HepG2 (cell line): Measurements from ENCODE around the gene NRK. TPM values are rescaled to one million over a fixed set of nuclear protein-coding genes. Genes with fewer than 3 reads are reported as not detected.

Source experiments
- ATAC-seq: fragments of 200-7000 bp; cut with Tn5 transposase; 3 replicates; pipeline ENCODE4 v1.9.1; 2020; ENCODE audit warnings: mild to moderate bottlenecking, moderate library complexity
- BruUV-seq: library from RNA; stranded (reverse); fragments of 400-500 nt; replicated peaks from 2 replicates; lab custom pipeline; 2021; lab: Mats Ljungman, UMichigan
- CTCF ChIA-PET: fragments of 300-600 bp; formaldehyde crosslinking; extraction: SDS; loops from one replicate; lab custom pipeline; 2021; ENCODE audit warnings: low total read pairs, inconsistent platforms, low intra/inter-chr PET ratio; lab: Yijun Ruan, JAX
- POLR2A ChIA-PET: fragments of 350-600 bp; sonication (Branson Sonifier 250); formaldehyde crosslinking; loops from one replicate; lab custom pipeline; 2020; ENCODE audit warnings: antibody characterized with exemption, inconsistent platforms; lab: Yijun Ruan, JAX
- DNase-seq: peaks from one replicate; pipeline ENCODE4 v3.0.0-alpha.2; 2015; ENCODE audit warnings: low spot score
- FAIRE-seq: peaks from 3 replicates; lab custom pipeline; 2011; peaks lifted over from hg19 to GRCh38; lab: Jason Lieb, UNC
- H2AFZ ChIP-seq: one replicate; pipeline ENCODE4 v1.6.1; 2011; ENCODE audit warnings: low read length, inconsistent platforms
- H3K27ac ChIP-seq: fragments of 300-600 bp; 3 replicates; pipeline ENCODE4 v1.8.0; 2011; ENCODE audit warnings: mixed run types, mild to moderate bottlenecking, mixed read lengths, low read length, inconsistent platforms; ENCODE audit not compliant: insufficient read depth; ENCODE audit errors: extremely low read length
- H3K27me3 ChIP-seq, 2 experiments: fragments of 200-600 bp in 1 of 2; 2 replicates in 1 of 2; 3 replicates in 1 of 2; pipeline versions ENCODE4 v1.6.0 to v1.8.0; 2011; ENCODE audit warnings: low read length in 2 of 2, mild to moderate bottlenecking in 2 of 2, moderate library complexity in 2 of 2, inconsistent platforms in 1 of 2; ENCODE audit not compliant: insufficient read depth in 2 of 2, control insufficient read depth in 1 of 2
- H3K36me3 ChIP-seq, 2 experiments: fragments of 200-600 bp in 1 of 2; replicated peaks in 1 of 2; 2 replicates in 1 of 2; 3 replicates in 1 of 2; pipeline versions ENCODE4 v1.5.1 to v1.8.0; 2011; ENCODE audit warnings: low read length in 2 of 2, inconsistent platforms in 1 of 2; ENCODE audit not compliant: insufficient read depth in 2 of 2, control insufficient read depth in 1 of 2
- H3K4me1 ChIP-seq: 2 replicates; pipeline ENCODE4 v1.5.1; 2012; ENCODE audit warnings: low read length, inconsistent platforms; ENCODE audit not compliant: insufficient read depth
- H3K4me2 ChIP-seq: 2 replicates; pipeline ENCODE4 v1.6.0; 2011; ENCODE audit warnings: low read depth, low read length, inconsistent platforms
- H3K4me3 ChIP-seq, 3 experiments: fragments of 200-600 bp in 1 of 3; sonication (generic), shearing (Covaris generic) in 1 of 3; replicated peaks in 1 of 3; 2 replicates each; pipeline ENCODE4 v1.5.1; 2011 to 2016; ENCODE audit warnings: low read length in 3 of 3, inconsistent platforms in 2 of 3, low read depth in 2 of 3, mild to moderate bottlenecking in 2 of 3, control low read depth in 1 of 3, mixed read lengths in 1 of 3; ENCODE audit not compliant: insufficient read depth in 1 of 3
- H3K79me2 ChIP-seq: one replicate; pipeline ENCODE4 v1.6.1; 2011; ENCODE audit warnings: low read length, inconsistent platforms; ENCODE audit not compliant: insufficient read depth
- H3K9ac ChIP-seq: 2 replicates; pipeline ENCODE4 v1.6.0; 2011; ENCODE audit warnings: mild to moderate bottlenecking, low read depth, low read length, inconsistent platforms; ENCODE audit not compliant: insufficient read depth
- H3K9me3 ChIP-seq: 2 replicates; pipeline ENCODE4 v1.5.1; 2012; ENCODE audit warnings: mild to moderate bottlenecking, low read length
- H4K20me1 ChIP-seq: 2 replicates; pipeline ENCODE4 v1.6.0; 2011; ENCODE audit warnings: inconsistent platforms, mild to moderate bottlenecking, low read length, moderate library complexity; ENCODE audit not compliant: insufficient read depth
- CREM ChIP-seq, 2 experiments: sonication (generic) in 1 of 2; formaldehyde crosslinking in 1 of 2; IDR thresholded peaks; 2 replicates each; pipeline versions ENCODE4 v1.4.0 to v1.6.1; 2016 to 2020; ENCODE audit warnings: antibody characterized with exemption in 1 of 2, mild to moderate bottlenecking in 1 of 2, missing genetic modification reagents in 1 of 2
- DMAP1 ChIP-seq: IDR thresholded peaks from 2 replicates; pipeline ENCODE4 v1.6.1; 2016
- DPF2 ChIP-seq: sonication (generic); formaldehyde crosslinking; IDR thresholded peaks from 2 replicates; pipeline ENCODE4 v1.4.0; 2020; ENCODE audit warnings: mild to moderate bottlenecking, low read depth, missing genetic modification reagents, borderline replicate concordance
- KLF16 ChIP-seq, 2 experiments: sonication (generic) in 1 of 2; formaldehyde crosslinking in 1 of 2; IDR thresholded peaks; 2 replicates each; pipeline versions ENCODE4 v1.6.1 to v1.8.0; 2016 to 2023; ENCODE audit warnings: missing genetic modification reagents in 2 of 2, missing compliant biosample characterization in 1 of 2
- MAFF ChIP-seq: IDR thresholded peaks from 2 replicates; pipeline ENCODE4 v1.6.1; 2011; ENCODE audit warnings: low read depth, low read length, improper control_type of control experiment
- MAZ ChIP-seq, 2 experiments: sonication (generic) in 1 of 2; formaldehyde crosslinking in 1 of 2; IDR thresholded peaks; 2 replicates each; pipeline versions ENCODE4 v1.5.0 to v1.6.1; 2012 to 2020; ENCODE audit warnings: low read depth in 2 of 2, mild to moderate bottlenecking in 2 of 2, borderline replicate concordance in 1 of 2, improper control_type of control experiment in 1 of 2, low read length in 1 of 2, missing genetic modification reagents in 1 of 2, moderate library complexity in 1 of 2
- MLX ChIP-seq: IDR thresholded peaks from 2 replicates; pipeline ENCODE4 v1.6.1; 2016
- NCOR1 ChIP-seq: fragments of 200-600 bp; sonication (generic); IDR thresholded peaks from 2 replicates; pipeline ENCODE4 v1.7.0; 2017; ENCODE audit warnings: antibody characterized with exemption, low read length, borderline replicate concordance
- POGZ ChIP-seq: sonication (generic); formaldehyde crosslinking; IDR thresholded peaks from 2 replicates; pipeline ENCODE4 v1.4.0; 2020; ENCODE audit warnings: mild to moderate bottlenecking, missing genetic modification reagents
- SP1 ChIP-seq, 2 experiments: fragments of 450-650 bp in 1 of 2; sonication (generic) in 1 of 2; formaldehyde crosslinking in 1 of 2; IDR thresholded peaks; 2 replicates each; pipeline versions ENCODE4 v1.4.0 to v1.6.1; 2016 to 2020; ENCODE audit warnings: missing genetic modification reagents in 1 of 2
- ZFP41 ChIP-seq: sonication (generic); formaldehyde crosslinking; IDR thresholded peaks from 2 replicates; pipeline ENCODE4 v1.4.0; 2020; ENCODE audit warnings: mild to moderate bottlenecking, missing genetic modification reagents, borderline replicate concordance
- ZNF274 ChIP-seq: sonication (generic); formaldehyde crosslinking; IDR thresholded peaks from 2 replicates; pipeline ENCODE4 v1.5.1; 2020; ENCODE audit warnings: mild to moderate bottlenecking, missing genetic modification reagents
- ZNF317 ChIP-seq: sonication (generic); formaldehyde crosslinking; IDR thresholded peaks from 2 replicates; pipeline ENCODE4 v1.5.0; 2020; ENCODE audit warnings: mild to moderate bottlenecking, missing genetic modification reagents
- ZNF383 ChIP-seq: sonication (generic); formaldehyde crosslinking; IDR thresholded peaks from 2 replicates; pipeline ENCODE4 v1.4.0; 2020; ENCODE audit warnings: missing genetic modification reagents, mild to moderate bottlenecking, borderline replicate concordance
- ZNF550 ChIP-seq: sonication (generic); formaldehyde crosslinking; IDR thresholded peaks from 2 replicates; pipeline ENCODE4 v1.4.0; 2020; ENCODE audit warnings: mild to moderate bottlenecking, missing genetic modification reagents, borderline replicate concordance
- ZNF781 ChIP-seq: sonication (generic); formaldehyde crosslinking; IDR thresholded peaks from 2 replicates; pipeline ENCODE4 v1.5.1; 2020; ENCODE audit warnings: borderline replicate concordance, mild to moderate bottlenecking, missing genetic modification reagents; ENCODE audit errors: not compliant biosample characterization
- ZUFSP ChIP-seq: sonication (generic); formaldehyde crosslinking; IDR thresholded peaks from 2 replicates; pipeline ENCODE4 v1.9.0; 2021; ENCODE audit warnings: missing genetic modification reagents, mild to moderate bottlenecking, borderline replicate concordance
- WGBS: methylation state at CpG from one replicate; pipeline ENCODE4 v1.1.6; 2017; ENCODE audit warnings: low lambda C conversion rate; 5-methylcytosine and 5-hydroxymethylcytosine counted together
- in situ Hi-C: cut with HindIII; loops from 2 replicates; pipeline ENCODE4 v1.10.0; 2017; ENCODE audit warnings: low pct_unique_long_range_greater_than_20kb; ENCODE audit not compliant: extremely low pct_ligation_motif_present
- intact Hi-C: fragments of 100-400 bp; cut with micrococcal nuclease; formaldehyde crosslinking; loops from one replicate; pipeline ENCODE4 v1.10.0; 2022; ENCODE audit not compliant: unreplicated experiment
- polyA plus RNA-seq, 8 experiments: library from polyadenylated mRNA; depleted of rRNA in 3 of 8; stranded (reverse) in 7 of 8; unstranded in 1 of 8; fragments of >200 nt; fragmentation: Illumina TruSeq in 4 of 8; extraction: Trizol in 4 of 8; gene quantifications; 2 replicates each; pipeline versions ENCODE4 v1.2.1 to v1.2.3, GENCODE V29; 2011 to 2016; ENCODE audit warnings: low read depth in 4 of 8, missing spikeins in 1 of 8, mixed read lengths in 1 of 8; ENCODE audit not compliant: insufficient read depth in 1 of 8
- total RNA-seq, 5 experiments: library from RNA; depleted of rRNA; stranded (reverse); fragments of >200 nt; fragmentation: Illumina TruSeq; extraction: Trizol; gene quantifications; 2 replicates each; pipeline ENCODE4 v1.2.3, GENCODE V29; 2016; ENCODE audit warnings: low read depth in 1 of 5

The NRK gene
- total and polyA plus RNA-seq, 2 of the 13 experiments (the other 11 are each of a cell fraction or from before 2014, with no cell fraction given): not detected

- TF ChIP-seq ZNF383 (no peak), MAZ (IDR thresholded peaks at IDR 0.05; ENCODE audit: borderline replicate concordance, low read depth, low read length) (no peak), MAZ (CRISPR knock-in tag; IDR thresholded peaks at IDR 0.05; ENCODE audit: low read depth) (no peak), SP1 (IDR thresholded peaks at IDR 0.05) (no peak), SP1 (CRISPR knock-in tag; IDR thresholded peaks at IDR 0.05) (no peak), DMAP1 (CRISPR knock-in tag) (no peak), ZNF550 (no peak), MAFF (no peak), POGZ (no peak), ZFP41 (no peak), KLF16 (CRISPR knock-in tag; IDR thresholded peaks at IDR 0.05) (no peak), CREM (IDR thresholded peaks at IDR 0.05) (no peak), CREM (CRISPR knock-in tag; IDR thresholded peaks at IDR 0.05) (no peak), MLX (CRISPR knock-in tag) (no peak), ZNF274 (CRISPR knock-in tag) (no peak), ZNF781 (CRISPR knock-in tag) (no peak), DPF2 (CRISPR knock-in tag) (no peak), ZNF317 (no peak), NCOR1 (no peak), ZUFSP (CRISPR knock-in tag) (no peak)
- no TSS peak for BruUV-seq
- POLR2A ChIA-PET: no interaction called here
- no peak overlapping the region for H3K9ac ChIP-seq
- H4K20me1 ChIP-seq: no peaks in the 10 kb centered on the region
- H3K9me3 ChIP-seq: no peaks in the 10 kb centered on the region
- no peaks in the 10 kb centered on the region for H3K36me3 ChIP-seq
- intact Hi-C loops (no loop called here), in situ Hi-C loops (no loop called here)
- H3K79me2 ChIP-seq: no peaks in the 10 kb centered on the region
- H2AFZ ChIP-seq: no peak overlapping the region
- H3K27ac ChIP-seq: no peak overlapping the region
- no peak overlapping the region for H3K4me2 ChIP-seq
- no peaks in the 10 kb centered on the region for H3K4me1 ChIP-seq
- 4% methylated on average over 3 of the region's 3 CpGs for WGBS
- no peak overlapping the region for H3K4me3 ChIP-seq
- DNase-seq (no peak), ATAC-seq (no peak), FAIRE-seq (no peak)
- H3K27me3 ChIP-seq: no peaks in the 10 kb centered on the region
- CTCF ChIA-PET: no interaction called here
Measured at GRCh38 chrX:105870445-105870844, 48.1 kb downstream of the NRK start.
